ENCODE results near the gene ZBTB20.

GRCh38 chr3:115194476-115194875, 47.4 kb upstream of the ZBTB20 start:
- TF ChIP-seq CTCF (IDR thresholded peaks at IDR 0.05; ENCODE audit: borderline replicate concordance, extremely low read depth, low read length, poor library complexity, severe bottlenecking) (no peak), EZH2 (IDR thresholded peaks at IDR 0.05; ENCODE audit: borderline replicate concordance, low read depth, low read length, severe bottlenecking) (no peak)

All from DND-41 (cell line).